DND-41 (cell line): ENCODE data around the gene CAPN1.

ENCODE experiments used
- CTCF ChIP-seq: IDR thresholded peaks from 2 replicates; pipeline ENCODE4 v1.5.1; 2012; ENCODE audit warnings: borderline replicate concordance, low read length, moderate library complexity, mild to moderate bottlenecking; ENCODE audit not compliant: poor library complexity, severe bottlenecking; ENCODE audit errors: extremely low read depth
- EZH2 ChIP-seq: IDR thresholded peaks from 3 replicates; pipeline ENCODE4 v1.6.1; 2012; ENCODE audit warnings: borderline replicate concordance, low read depth, mild to moderate bottlenecking, moderate library complexity, low read length, inconsistent platforms; ENCODE audit not compliant: severe bottlenecking

- TF ChIP-seq CTCF (no peak), EZH2 (no peak)
These were observed 64.8 kb downstream of the CAPN1 start for GRCh38 chr11:65246506-65246905.
